ENCODE results near the gene TSPAN9.
A peak's percentile ranks its signal among the peaks of the same experiment; 100 is the strongest.

The TSPAN9 gene

DNA sequence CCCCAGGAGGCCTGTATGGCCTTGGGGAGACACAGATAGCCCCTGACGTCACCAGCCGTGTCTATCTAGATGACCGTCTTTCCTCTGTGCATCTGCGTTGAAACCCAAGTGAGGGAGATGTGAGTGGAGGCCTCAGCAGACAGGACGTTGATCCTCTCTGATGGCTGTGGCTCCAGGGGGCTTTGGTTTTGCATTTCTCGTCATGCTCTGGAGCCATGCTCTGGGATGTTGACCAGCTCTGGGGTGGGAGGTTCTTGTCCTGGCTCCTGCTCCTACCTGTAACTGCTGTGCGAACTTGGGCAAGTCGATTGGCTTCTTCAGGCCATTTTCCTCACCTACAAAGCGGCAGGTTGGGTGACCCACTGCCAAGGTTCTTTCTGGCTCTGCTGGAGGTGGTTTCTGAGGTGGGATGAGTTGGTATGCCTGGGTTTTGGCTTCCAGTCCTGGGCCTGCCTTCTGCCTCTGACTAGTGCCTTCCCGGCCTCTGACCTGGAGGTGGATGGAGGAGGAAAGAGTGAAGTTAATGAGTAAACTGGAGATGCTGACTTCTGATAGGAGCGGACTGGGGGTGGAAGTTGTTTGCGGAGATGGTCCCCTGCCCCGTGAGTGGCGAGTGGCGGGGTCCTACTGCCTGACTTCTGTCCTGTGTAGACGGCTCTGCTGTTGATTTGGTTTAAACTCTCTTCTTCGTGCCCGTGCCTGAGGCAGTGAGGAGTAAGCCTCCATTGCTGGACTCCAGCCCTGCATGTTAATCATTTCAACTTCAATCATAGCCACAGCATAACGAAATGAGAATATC lies 8.4 kb downstream of the TSPAN9 start:
- Histone ChIP-seq H3K9ac (ENCODE audit: low read length in 5 of 5) (peak overlapping the region in 1 of 5 donors; percentile 20), H3K27me3 (ENCODE audit: control insufficient read depth in 5 of 5, insufficient read depth in 4 of 5, low read length in 5 of 5) (no peaks in the 10 kb centered on the region), H3K4me1 (ENCODE audit: control insufficient read depth in 5 of 5, insufficient read depth in 5 of 5, low read length in 5 of 5) (peaks cover 4 to 73% (median 35%) of the 10 kb centered on the region in 5 donors), H3K4me3 (ENCODE audit: low read depth in 1 of 5, low read length in 5 of 5) (no peak overlapping the region), H3K9me3 (ENCODE audit: control insufficient read depth in 5 of 5, low read length in 5 of 5) (no peaks in the 10 kb centered on the region), H3K36me3 (ENCODE audit: control insufficient read depth in 5 of 5, insufficient read depth in 5 of 5, low read length in 5 of 5) (peaks cover 0 to 4% (median 4%) of the 10 kb centered on the region in 5 donors), H3K27ac (ENCODE audit: low read depth, low read length) (peak overlapping the region; percentile 62)

DNA sequence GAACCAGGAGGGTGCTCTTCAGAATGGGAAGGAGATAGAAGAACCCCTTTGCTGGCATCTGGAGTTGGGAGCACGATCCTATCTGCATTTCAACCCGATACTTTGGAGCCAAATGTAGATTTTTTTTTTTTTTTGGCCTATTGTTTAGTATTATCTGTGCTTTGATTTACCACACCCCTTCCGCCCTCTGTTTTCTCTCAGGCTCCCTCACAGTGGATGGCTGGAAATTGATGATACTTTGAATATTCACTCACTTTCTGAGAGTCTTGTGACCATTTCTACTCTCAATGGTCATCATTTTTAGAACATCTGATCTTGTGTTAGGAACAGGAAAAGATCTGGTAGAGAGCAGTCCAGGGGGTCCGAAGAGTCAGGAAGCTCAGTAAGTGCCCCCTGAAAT lies 9.0 kb downstream of the TSPAN9 start:
- Histone ChIP-seq H3K27me3 (ENCODE audit: control insufficient read depth in 5 of 5, insufficient read depth in 4 of 5, low read length in 5 of 5) (no peaks in the 10 kb centered on the region), H3K27ac (ENCODE audit: low read depth, low read length) (peak overlapping the region; percentile 62), H3K4me1 (ENCODE audit: control insufficient read depth in 5 of 5, insufficient read depth in 5 of 5, low read length in 5 of 5) (peaks cover 4 to 73% (median 40%) of the 10 kb centered on the region in 5 donors), H3K9ac (ENCODE audit: low read length in 5 of 5) (peak overlapping the region in 1 of 5 donors; percentile 2), H3K9me3 (ENCODE audit: control insufficient read depth in 5 of 5, low read length in 5 of 5) (no peaks in the 10 kb centered on the region), H3K4me3 (ENCODE audit: low read depth in 1 of 5, low read length in 5 of 5) (peak overlapping the region in 1 of 5 donors; percentile 22), H3K36me3 (ENCODE audit: control insufficient read depth in 5 of 5, insufficient read depth in 5 of 5, low read length in 5 of 5) (peaks cover 0 to 4% (median 0%) of the 10 kb centered on the region in 5 donors)

DNA sequence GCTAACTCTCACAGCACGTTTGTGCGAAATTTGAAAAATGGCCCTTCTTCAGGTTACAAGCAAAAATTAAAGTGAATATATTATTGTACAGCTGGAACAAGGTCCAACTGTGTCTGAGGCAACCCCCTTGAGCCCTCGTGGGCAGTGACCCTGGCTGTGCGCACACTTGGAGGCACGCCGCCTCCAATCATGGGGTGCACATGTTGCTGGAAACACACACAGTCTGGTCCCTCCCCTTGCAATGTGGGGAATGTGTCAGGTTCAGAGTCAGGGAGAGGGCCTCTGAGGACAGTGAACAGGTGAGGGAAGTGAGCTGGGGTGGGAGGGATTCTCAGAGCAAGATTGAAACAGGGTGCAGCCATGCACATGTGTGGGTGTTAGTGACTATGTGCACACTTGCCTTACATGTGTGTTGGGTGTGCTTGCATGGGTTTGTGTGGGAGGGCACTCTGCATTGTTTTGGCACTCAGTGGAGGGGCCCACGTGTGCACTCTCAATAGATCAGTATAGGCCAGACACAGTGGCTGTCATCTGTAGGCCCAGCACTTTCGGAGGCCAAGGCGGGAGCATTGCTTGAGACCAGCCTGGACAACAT lies 9.6 kb downstream of the TSPAN9 start:
- peak overlapping the region in 1 of 5 donors; percentile 47 for H3K9ac ChIP-seq (ENCODE audit: low read length in 5 of 5)
- peak overlapping the region in 1 of 5 donors; percentile 22 for H3K4me3 ChIP-seq (ENCODE audit: low read depth in 1 of 5, low read length in 5 of 5)
- no peaks in the 10 kb centered on the region for H3K27me3 ChIP-seq (ENCODE audit: control insufficient read depth in 5 of 5, insufficient read depth in 4 of 5, low read length in 5 of 5)
- H3K9me3 ChIP-seq (ENCODE audit: control insufficient read depth in 5 of 5, low read length in 5 of 5) = no peaks in the 10 kb centered on the region
- peaks cover 0 to 6% (median 0%) of the 10 kb centered on the region in 5 donors for H3K36me3 ChIP-seq (ENCODE audit: control insufficient read depth in 5 of 5, insufficient read depth in 5 of 5, low read length in 5 of 5)
- peak overlapping the region; percentile 62 for H3K27ac ChIP-seq (ENCODE audit: low read depth, low read length)
- H3K4me1 ChIP-seq (ENCODE audit: control insufficient read depth in 5 of 5, insufficient read depth in 5 of 5, low read length in 5 of 5) = peaks cover 4 to 77% (median 46%) of the 10 kb centered on the region in 5 donors

DNA sequence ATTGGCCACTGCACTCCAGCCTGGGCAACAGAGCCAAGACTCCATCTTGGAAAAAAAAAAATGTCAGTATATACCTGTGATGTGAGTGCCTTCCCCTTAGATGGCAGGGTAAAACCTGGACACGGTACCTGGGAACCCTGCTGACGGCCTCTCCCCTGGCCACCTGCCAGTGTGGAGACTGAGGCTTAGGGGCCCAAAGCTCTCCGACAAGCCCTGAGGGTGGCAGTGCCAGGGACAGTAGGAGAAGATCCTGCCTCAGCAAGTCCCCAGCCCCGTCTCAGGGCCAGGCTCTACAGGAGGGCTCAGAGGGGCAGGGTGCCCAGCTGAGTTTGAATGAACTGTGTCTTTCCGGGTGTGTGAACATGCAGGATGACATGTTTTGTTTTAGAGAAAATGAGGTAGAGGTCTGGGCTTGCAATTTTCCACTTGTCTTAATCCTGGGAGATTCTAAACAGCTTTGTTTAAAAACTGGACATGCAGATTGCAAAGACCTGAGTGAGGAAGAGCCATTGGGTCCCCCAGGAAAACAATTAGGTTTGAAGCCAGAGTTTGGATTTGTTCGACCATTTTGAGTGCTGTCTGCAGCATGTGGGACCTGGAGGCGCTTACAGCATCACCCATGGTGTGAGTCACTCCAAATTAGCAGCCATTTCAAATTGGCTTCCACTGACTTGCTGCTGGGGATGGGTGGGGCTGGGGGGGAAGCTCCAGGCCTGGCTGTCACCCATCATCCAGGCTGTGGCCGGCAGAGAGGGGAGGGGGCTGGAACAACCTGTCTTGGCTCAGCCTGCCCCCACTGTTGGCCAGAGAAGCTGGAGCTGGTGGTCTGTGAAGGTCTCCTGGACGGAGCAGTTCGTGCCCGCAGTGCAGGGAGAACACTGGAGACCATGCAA lies 10.8 kb downstream of the TSPAN9 start:
- Histone ChIP-seq H3K36me3 (ENCODE audit: control insufficient read depth in 5 of 5, insufficient read depth in 5 of 5, low read length in 5 of 5) (peaks cover 0 to 10% (median 0%) of the 10 kb centered on the region in 5 donors), H3K27ac (ENCODE audit: low read depth, low read length) (no peak overlapping the region), H3K9ac (ENCODE audit: low read length in 5 of 5) (no peak overlapping the region), H3K4me3 (ENCODE audit: low read depth in 1 of 5, low read length in 5 of 5) (no peak overlapping the region), H3K27me3 (ENCODE audit: control insufficient read depth in 5 of 5, insufficient read depth in 4 of 5, low read length in 5 of 5) (no peaks in the 10 kb centered on the region), H3K4me1 (ENCODE audit: control insufficient read depth in 5 of 5, insufficient read depth in 5 of 5, low read length in 5 of 5) (peaks cover 4 to 78% (median 54%) of the 10 kb centered on the region in 5 donors), H3K9me3 (ENCODE audit: control insufficient read depth in 5 of 5, low read length in 5 of 5) (no peaks in the 10 kb centered on the region)

DNA sequence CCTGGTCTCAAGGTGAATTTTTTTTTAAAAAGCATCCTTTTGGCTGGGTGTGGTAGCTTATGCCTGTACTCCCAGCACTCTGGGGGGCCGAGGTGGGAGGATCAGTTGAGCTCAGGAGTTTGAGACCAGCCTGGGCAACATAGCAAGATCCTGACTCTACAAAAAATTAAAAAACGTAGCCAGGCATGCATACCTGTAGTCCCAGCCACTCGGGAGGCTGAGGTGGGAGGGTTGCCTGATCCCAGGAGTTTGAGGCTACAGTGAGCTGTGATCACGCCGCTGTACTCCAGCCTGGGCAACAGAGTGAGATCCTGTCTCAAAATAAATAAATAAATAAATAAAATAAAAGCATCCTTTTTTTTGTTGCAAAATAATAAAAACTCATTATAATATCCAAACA lies 12.4 kb downstream of the TSPAN9 start:
- H3K4me3 ChIP-seq (ENCODE audit: low read depth in 1 of 5, low read length in 5 of 5) = no peak overlapping the region
- H3K4me1 ChIP-seq (ENCODE audit: control insufficient read depth in 5 of 5, insufficient read depth in 5 of 5, low read length in 5 of 5) = peaks cover 0 to 66% (median 45%) of the 10 kb centered on the region in 5 donors
- H3K9me3 ChIP-seq (ENCODE audit: control insufficient read depth in 5 of 5, low read length in 5 of 5) = no peaks in the 10 kb centered on the region
- no peak overlapping the region for H3K27ac ChIP-seq (ENCODE audit: low read depth, low read length)
- H3K9ac ChIP-seq (ENCODE audit: low read length in 5 of 5) = no peak overlapping the region
- H3K27me3 ChIP-seq (ENCODE audit: control insufficient read depth in 5 of 5, insufficient read depth in 4 of 5, low read length in 5 of 5) = no peaks in the 10 kb centered on the region
- H3K36me3 ChIP-seq (ENCODE audit: control insufficient read depth in 5 of 5, insufficient read depth in 5 of 5, low read length in 5 of 5) = peaks cover 0 to 10% (median 0%) of the 10 kb centered on the region in 5 donors

DNA sequence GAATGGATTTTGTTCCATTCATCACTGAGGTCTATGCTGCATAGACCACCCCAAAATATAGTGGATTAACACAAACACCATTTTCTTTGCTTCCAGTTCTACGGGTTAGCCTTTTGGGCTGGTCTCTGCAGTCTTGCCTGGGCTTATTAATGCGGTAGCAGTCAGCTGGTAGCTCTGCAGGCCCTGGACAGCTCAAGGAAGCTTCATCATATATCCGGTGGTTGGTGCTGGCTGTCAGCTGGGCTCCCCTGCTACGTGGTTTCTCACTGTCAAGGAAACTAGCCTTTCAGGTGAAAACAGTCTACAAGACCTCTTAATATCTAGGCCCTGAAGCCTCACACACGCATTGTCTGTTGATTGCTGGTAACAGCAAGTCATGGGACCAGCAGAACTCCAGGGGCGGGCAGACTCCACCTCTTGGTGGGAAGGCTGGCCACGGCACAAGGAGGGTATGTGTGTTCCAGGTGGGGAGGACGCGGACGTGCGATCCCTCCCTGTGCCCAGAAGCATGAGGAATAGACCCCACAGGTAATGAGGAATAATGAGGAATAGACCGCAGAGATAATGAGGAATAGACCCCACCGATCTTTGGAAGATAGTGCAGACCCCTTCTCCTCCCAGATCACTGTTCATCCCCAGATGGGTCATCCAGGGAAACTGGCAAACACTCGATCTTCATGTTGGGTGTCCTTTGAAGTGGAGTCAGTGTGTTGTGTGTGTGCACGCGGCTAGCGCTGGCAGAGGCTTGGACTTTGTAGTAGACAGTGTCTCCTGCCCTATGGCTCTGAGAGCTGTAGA lies 13.3 kb downstream of the TSPAN9 start:
- Histone ChIP-seq H3K27me3 (ENCODE audit: control insufficient read depth in 5 of 5, insufficient read depth in 4 of 5, low read length in 5 of 5) (no peaks in the 10 kb centered on the region), H3K4me3 (ENCODE audit: low read depth in 1 of 5, low read length in 5 of 5) (no peak overlapping the region), H3K36me3 (ENCODE audit: control insufficient read depth in 5 of 5, insufficient read depth in 5 of 5, low read length in 5 of 5) (peaks cover 0 to 7% (median 0%) of the 10 kb centered on the region in 5 donors), H3K27ac (ENCODE audit: low read depth, low read length) (no peak overlapping the region), H3K9ac (ENCODE audit: low read length in 5 of 5) (peak overlapping the region in 1 of 5 donors; percentile 19), H3K4me1 (ENCODE audit: control insufficient read depth in 5 of 5, insufficient read depth in 5 of 5, low read length in 5 of 5) (peaks cover 0 to 60% (median 45%) of the 10 kb centered on the region in 5 donors), H3K9me3 (ENCODE audit: control insufficient read depth in 5 of 5, low read length in 5 of 5) (no peaks in the 10 kb centered on the region)

DNA sequence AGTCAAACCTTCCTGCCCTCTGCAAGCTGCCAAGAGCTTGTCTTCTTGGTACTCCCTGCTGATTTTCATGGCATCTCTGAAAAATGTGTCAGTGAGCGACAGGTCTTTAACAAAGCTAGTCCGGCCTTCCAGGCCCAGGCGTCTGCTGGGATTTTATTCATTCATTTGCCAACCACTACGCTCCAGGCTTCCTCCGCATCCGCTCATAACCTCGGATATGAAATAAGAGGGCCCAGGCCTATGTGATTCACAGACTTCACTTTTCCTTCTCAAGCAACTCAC lies 13.8 kb downstream of the TSPAN9 start:
- no peak overlapping the region for H3K4me3 ChIP-seq (ENCODE audit: low read depth in 1 of 5, low read length in 5 of 5)
- peaks cover 0 to 6% (median 0%) of the 10 kb centered on the region in 5 donors for H3K36me3 ChIP-seq (ENCODE audit: control insufficient read depth in 5 of 5, insufficient read depth in 5 of 5, low read length in 5 of 5)
- peak overlapping the region in 1 of 5 donors; percentile 19 for H3K9ac ChIP-seq (ENCODE audit: low read length in 5 of 5)
- peaks cover 0 to 55% (median 42%) of the 10 kb centered on the region in 5 donors for H3K4me1 ChIP-seq (ENCODE audit: control insufficient read depth in 5 of 5, insufficient read depth in 5 of 5, low read length in 5 of 5)
- H3K27ac ChIP-seq (ENCODE audit: low read depth, low read length) = no peak overlapping the region
- H3K27me3 ChIP-seq (ENCODE audit: control insufficient read depth in 5 of 5, insufficient read depth in 4 of 5, low read length in 5 of 5) = no peaks in the 10 kb centered on the region
- no peaks in the 10 kb centered on the region for H3K9me3 ChIP-seq (ENCODE audit: control insufficient read depth in 5 of 5, low read length in 5 of 5)

DNA sequence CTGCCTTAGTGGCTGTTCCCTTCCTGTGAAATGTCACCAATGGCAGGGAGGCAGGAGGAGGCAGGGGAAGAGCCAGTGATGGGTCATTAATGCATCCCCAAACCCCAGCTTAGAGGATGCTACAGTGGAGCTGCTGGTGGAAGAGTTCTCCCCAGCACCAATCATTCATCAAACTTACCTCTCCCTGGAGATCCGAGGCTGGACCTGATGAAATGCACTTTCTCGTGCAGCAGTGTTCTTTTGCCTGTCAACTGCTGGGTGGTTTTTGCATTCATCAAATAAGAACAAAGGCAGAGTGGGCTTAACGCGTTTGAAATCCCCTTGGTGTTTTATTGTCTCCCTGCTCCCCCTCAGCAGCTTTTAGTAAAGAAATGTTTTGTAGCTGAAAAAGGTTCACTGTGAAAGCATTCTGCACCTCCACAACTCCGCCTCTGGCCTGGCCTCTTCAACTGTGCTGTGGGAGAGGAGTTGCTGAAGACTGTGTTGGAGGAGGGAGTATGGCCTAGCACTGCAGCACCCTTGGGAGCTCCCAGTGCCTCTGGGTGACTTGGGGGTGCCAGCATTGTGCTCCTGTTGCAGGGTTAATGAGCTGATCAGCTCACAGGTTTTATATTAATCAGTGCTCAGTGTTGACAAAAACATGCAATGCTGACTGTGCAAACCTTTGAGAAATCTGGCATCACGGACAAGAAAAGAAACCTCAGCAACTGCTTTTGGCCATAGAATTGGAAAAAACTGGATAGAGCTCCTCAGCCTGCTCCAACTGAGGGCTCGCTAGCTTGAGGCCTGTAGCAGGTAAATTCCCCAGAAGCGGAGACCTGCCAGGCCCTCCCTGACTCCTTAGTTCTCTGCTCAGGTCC lies 14.4 kb downstream of the TSPAN9 start:
- Histone ChIP-seq H3K27ac (ENCODE audit: low read depth, low read length) (no peak overlapping the region), H3K9me3 (ENCODE audit: control insufficient read depth in 5 of 5, low read length in 5 of 5) (no peaks in the 10 kb centered on the region), H3K9ac (ENCODE audit: low read length in 5 of 5) (peak overlapping the region in 1 of 5 donors; percentile 28), H3K36me3 (ENCODE audit: control insufficient read depth in 5 of 5, insufficient read depth in 5 of 5, low read length in 5 of 5) (peaks cover 0 to 6% (median 0%) of the 10 kb centered on the region in 5 donors), H3K4me1 (ENCODE audit: control insufficient read depth in 5 of 5, insufficient read depth in 5 of 5, low read length in 5 of 5) (peaks cover 0 to 53% (median 38%) of the 10 kb centered on the region in 5 donors), H3K27me3 (ENCODE audit: control insufficient read depth in 5 of 5, insufficient read depth in 4 of 5, low read length in 5 of 5) (no peaks in the 10 kb centered on the region), H3K4me3 (ENCODE audit: low read depth in 1 of 5, low read length in 5 of 5) (no peak overlapping the region)

DNA sequence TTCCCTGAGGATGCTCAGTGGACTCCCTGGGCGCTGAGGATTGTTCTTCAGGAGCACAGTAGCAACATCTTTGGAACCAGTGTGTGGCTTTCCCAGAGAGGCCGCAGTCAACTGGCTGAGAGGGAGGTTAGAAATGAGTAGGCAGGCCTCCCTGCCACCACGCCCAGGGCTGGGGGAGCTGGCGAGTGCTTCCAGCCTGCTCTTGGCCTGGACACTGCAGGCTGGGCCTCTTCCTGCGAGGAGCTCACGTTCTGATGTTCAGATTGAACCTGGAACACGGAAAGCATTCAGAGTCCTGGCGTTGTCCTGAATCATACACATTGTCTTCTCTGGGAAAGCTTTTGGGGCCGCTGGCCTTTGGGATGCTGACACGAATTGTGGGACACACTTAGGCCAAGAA lies 15.6 kb downstream of the TSPAN9 start:
- Histone ChIP-seq H3K9me3 (ENCODE audit: control insufficient read depth in 5 of 5, low read length in 5 of 5) (no peaks in the 10 kb centered on the region), H3K27ac (ENCODE audit: low read depth, low read length) (no peak overlapping the region), H3K4me3 (ENCODE audit: low read depth in 1 of 5, low read length in 5 of 5) (no peak overlapping the region), H3K9ac (ENCODE audit: low read length in 5 of 5) (no peak overlapping the region), H3K27me3 (ENCODE audit: control insufficient read depth in 5 of 5, insufficient read depth in 4 of 5, low read length in 5 of 5) (no peaks in the 10 kb centered on the region), H3K4me1 (ENCODE audit: control insufficient read depth in 5 of 5, insufficient read depth in 5 of 5, low read length in 5 of 5) (peaks cover 6 to 55% (median 41%) of the 10 kb centered on the region in 5 donors), H3K36me3 (ENCODE audit: control insufficient read depth in 5 of 5, insufficient read depth in 5 of 5, low read length in 5 of 5) (peaks cover 0 to 6% (median 0%) of the 10 kb centered on the region in 5 donors)
